Caco-2 (cell line): ENCODE data around the gene ZNF683. TPM values are rescaled to one million over a fixed set of nuclear protein-coding genes. Genes with fewer than 3 reads are reported as not detected.

Source experiments
- BruUV-seq: library from RNA; stranded (reverse); fragments of 400-500 nt; replicated peaks from 2 replicates; lab custom pipeline; 2021; lab: Mats Ljungman, UMichigan
- CTCF ChIA-PET: fragments of 300-600 bp; sonication (Branson Sonifier 250); formaldehyde crosslinking; loops from one replicate; lab custom pipeline; 2022; ENCODE audit warnings: antibody characterized with exemption; lab: Charles Lee
- POLR2A ChIA-PET: fragments of 300-600 bp; sonication (Branson Sonifier 250); formaldehyde crosslinking; loops from one replicate; lab custom pipeline; 2022; ENCODE audit warnings: antibody characterized with exemption; lab: Charles Lee
- DNase-seq, 2 experiments: peaks; one replicate each; pipeline versions ENCODE4 v3.0.0 to v3.0.0-alpha.2; 2020 to 2022
- H3K27me3 ChIP-seq: replicated peaks from 2 replicates; pipeline ENCODE4 v1.6.0; 2011; ENCODE audit warnings: low read length; ENCODE audit not compliant: control insufficient read depth, insufficient read depth
- H3K36me3 ChIP-seq: 2 replicates; pipeline ENCODE4 v1.5.1; 2011; ENCODE audit warnings: low read length; ENCODE audit not compliant: control insufficient read depth, insufficient read depth
- H3K4me1 ChIP-seq: fragments of 250-450 bp; sonication (Bioruptor Pico); 2 replicates; pipeline ENCODE4 v1.5.1; 2020; ENCODE audit warnings: mild to moderate bottlenecking
- H3K4me3 ChIP-seq: 2 replicates; pipeline ENCODE4 v1.5.1; 2011; ENCODE audit warnings: low read depth, mild to moderate bottlenecking, control low read depth, low read length
- H3K9me3 ChIP-seq: fragments of 250-450 bp; sonication (Bioruptor Pico); 2 replicates; pipeline ENCODE4 v1.5.1; 2020; ENCODE audit warnings: mild to moderate bottlenecking, moderate library complexity
- H3K27ac Mint-ChIP-seq: one replicate; pipeline ENCODE4 v1.8.0; 2022; ENCODE audit warnings: mixed read lengths; ENCODE audit not compliant: unreplicated experiment
- H3K27me3 Mint-ChIP-seq: one replicate; pipeline ENCODE4 v1.8.0; 2022; ENCODE audit warnings: mixed read lengths; ENCODE audit not compliant: insufficient read depth, unreplicated experiment
- H3K36me3 Mint-ChIP-seq: one replicate; pipeline ENCODE4 v1.8.0; 2022; ENCODE audit warnings: mild to moderate bottlenecking, mixed read lengths; ENCODE audit not compliant: insufficient read depth, unreplicated experiment
- H3K4me1 Mint-ChIP-seq: one replicate; pipeline ENCODE4 v1.8.0; 2022; ENCODE audit warnings: low read depth, mixed read lengths; ENCODE audit not compliant: unreplicated experiment
- H3K4me3 Mint-ChIP-seq: one replicate; pipeline ENCODE4 v1.8.0; 2022; ENCODE audit warnings: mild to moderate bottlenecking, moderate library complexity, mixed read lengths; ENCODE audit not compliant: unreplicated experiment
- H3K9me3 Mint-ChIP-seq: one replicate; pipeline ENCODE4 v1.8.0; 2022; ENCODE audit warnings: mixed read lengths; ENCODE audit not compliant: unreplicated experiment
- intact Hi-C: fragments of 100-400 bp; cut with micrococcal nuclease; formaldehyde crosslinking; loops from one replicate; pipeline ENCODE4 v1.10.0; 2022; ENCODE audit not compliant: unreplicated experiment
- total RNA-seq: library from RNA; stranded (reverse); gene quantifications from 2 replicates; pipeline ENCODE4 v1.2.3, GENCODE V29; 2022
- TF ChIP-seq, protein P1 (sequence below), 2 experiments: fragments of 200-600 bp in 1 of 2; IDR thresholded peaks; 1 replicate in 1 of 2; 2 replicates in 1 of 2; pipeline versions ENCODE4 v1.5.1 to v1.8.0; 2011 to 2022; ENCODE audit warnings: antibody characterized with exemption in 1 of 2, control low read depth in 1 of 2, inconsistent platforms in 1 of 2, low read depth in 1 of 2, low read length in 1 of 2, mild to moderate bottlenecking in 1 of 2, moderate library complexity in 1 of 2; ENCODE audit not compliant: insufficient read depth in 1 of 2, severe bottlenecking in 1 of 2, unreplicated experiment in 1 of 2

ZNF683 gene
- total RNA-seq, 1 experiment from 2014 or later: not detected

GRCh38 chr1:26320896-26321295 is 51.7 kb downstream of the ZNF683 start:
- Mint-ChIP-seq H3K4me3 (no peak overlapping the region), H3K9me3 (no peaks in the 10 kb centered on the region), H3K27me3 (no peaks in the 10 kb centered on the region), H3K36me3 (peaks cover 79% of the 10 kb centered on the region), H3K27ac (no peak overlapping the region), H3K4me1 (no peaks in the 10 kb centered on the region)
- Histone ChIP-seq H3K27me3 (no peaks in the 10 kb centered on the region), H3K36me3 (no peaks in the 10 kb centered on the region), H3K4me3 (no peak overlapping the region), H3K9me3 (no peaks in the 10 kb centered on the region), H3K4me1 (no peaks in the 10 kb centered on the region)
- ChIA-PET CTCF (interaction anchor here (0.6 to 1.3 kb wide), 2 partner anchors 36 to 62 kb away, joined by 3 to 8 read pairs; no protein-coding TSS in a partner anchor), POLR2A (no interaction called here)
- TF ChIP-seq, protein P1, sequence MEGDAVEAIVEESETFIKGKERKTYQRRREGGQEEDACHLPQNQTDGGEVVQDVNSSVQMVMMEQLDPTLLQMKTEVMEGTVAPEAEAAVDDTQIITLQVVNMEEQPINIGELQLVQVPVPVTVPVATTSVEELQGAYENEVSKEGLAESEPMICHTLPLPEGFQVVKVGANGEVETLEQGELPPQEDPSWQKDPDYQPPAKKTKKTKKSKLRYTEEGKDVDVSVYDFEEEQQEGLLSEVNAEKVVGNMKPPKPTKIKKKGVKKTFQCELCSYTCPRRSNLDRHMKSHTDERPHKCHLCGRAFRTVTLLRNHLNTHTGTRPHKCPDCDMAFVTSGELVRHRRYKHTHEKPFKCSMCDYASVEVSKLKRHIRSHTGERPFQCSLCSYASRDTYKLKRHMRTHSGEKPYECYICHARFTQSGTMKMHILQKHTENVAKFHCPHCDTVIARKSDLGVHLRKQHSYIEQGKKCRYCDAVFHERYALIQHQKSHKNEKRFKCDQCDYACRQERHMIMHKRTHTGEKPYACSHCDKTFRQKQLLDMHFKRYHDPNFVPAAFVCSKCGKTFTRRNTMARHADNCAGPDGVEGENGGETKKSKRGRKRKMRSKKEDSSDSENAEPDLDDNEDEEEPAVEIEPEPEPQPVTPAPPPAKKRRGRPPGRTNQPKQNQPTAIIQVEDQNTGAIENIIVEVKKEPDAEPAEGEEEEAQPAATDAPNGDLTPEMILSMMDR (IDR thresholded peaks at IDR 0.05; ENCODE audit: insufficient read depth in 1 of 2, low read depth in 1 of 2, low read length in 1 of 2, severe bottlenecking in 1 of 2, unreplicated experiment in 1 of 2): no peak
- BruUV-seq: no TSS peak
- intact Hi-C loops: loop anchor here (1.0 kb wide), 2 partner anchors 36 to 46 kb away; no protein-coding TSS in a partner anchor
- no peak for DNase-seq

DNA sequence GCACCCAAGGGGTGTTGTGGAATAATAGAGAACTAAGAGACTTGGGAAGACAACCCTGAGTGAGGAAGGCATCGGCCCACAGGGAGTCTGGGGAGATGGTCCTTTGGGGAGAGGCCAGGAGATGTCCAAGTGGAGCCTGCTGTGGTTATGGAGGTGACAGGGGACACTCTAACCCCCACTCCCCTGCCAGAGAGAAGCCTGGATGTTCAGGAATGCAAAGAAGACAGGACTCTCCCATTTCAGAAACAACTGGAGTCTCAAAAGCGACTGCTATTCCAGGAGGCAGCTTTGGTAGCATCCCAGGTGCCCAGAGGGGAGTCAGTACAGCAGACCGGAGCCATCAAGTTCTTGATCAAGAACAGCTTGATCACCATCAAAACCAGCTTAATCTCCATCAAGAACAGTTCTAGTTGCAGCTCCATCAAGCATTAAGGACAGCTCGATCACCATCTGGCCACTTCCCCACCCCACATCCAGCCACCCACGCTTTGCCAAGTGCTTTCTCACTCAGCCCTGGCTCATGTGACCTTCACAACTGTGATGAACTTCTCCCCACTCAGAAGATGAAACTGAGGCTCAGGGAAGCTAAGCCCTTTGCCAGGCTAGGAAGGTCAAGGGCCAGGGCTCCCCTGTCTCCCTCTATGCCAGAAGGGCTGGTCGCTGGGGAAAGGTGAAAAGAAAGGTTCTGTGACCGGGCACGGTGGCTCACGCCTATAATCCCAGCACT is 54.0 kb downstream of the ZNF683 start:
- H3K27me3 ChIP-seq: no peaks in the 10 kb centered on the region
- Mint-ChIP-seq H3K27ac (no peak overlapping the region), H3K27me3 (no peaks in the 10 kb centered on the region), H3K36me3 (peaks cover 60% of the 10 kb centered on the region), H3K4me1 (no peaks in the 10 kb centered on the region), H3K9me3 (no peaks in the 10 kb centered on the region), H3K4me3 (no peak overlapping the region)
- BruUV-seq: no TSS peak
- no peaks in the 10 kb centered on the region for H3K4me1 ChIP-seq
- no peaks in the 10 kb centered on the region for H3K9me3 ChIP-seq
- no peaks in the 10 kb centered on the region for H3K36me3 ChIP-seq
- DNase-seq: no peak
- TF ChIP-seq, protein P1 (IDR thresholded peaks at IDR 0.05; ENCODE audit: insufficient read depth in 1 of 2, low read depth in 1 of 2, low read length in 1 of 2, severe bottlenecking in 1 of 2, unreplicated experiment in 1 of 2): no peak
- H3K4me3 ChIP-seq: no peak overlapping the region
- intact Hi-C loops: no loop called here
- ChIA-PET CTCF (interaction anchor here (0.6 kb wide), 1 partner anchor 53 kb away, joined by 4 read pairs; no protein-coding TSS in a partner anchor), POLR2A (interaction anchor here (1.1 kb wide), 1 partner anchor 11 kb away, joined by 5 read pairs; no protein-coding TSS in a partner anchor)

DNA sequence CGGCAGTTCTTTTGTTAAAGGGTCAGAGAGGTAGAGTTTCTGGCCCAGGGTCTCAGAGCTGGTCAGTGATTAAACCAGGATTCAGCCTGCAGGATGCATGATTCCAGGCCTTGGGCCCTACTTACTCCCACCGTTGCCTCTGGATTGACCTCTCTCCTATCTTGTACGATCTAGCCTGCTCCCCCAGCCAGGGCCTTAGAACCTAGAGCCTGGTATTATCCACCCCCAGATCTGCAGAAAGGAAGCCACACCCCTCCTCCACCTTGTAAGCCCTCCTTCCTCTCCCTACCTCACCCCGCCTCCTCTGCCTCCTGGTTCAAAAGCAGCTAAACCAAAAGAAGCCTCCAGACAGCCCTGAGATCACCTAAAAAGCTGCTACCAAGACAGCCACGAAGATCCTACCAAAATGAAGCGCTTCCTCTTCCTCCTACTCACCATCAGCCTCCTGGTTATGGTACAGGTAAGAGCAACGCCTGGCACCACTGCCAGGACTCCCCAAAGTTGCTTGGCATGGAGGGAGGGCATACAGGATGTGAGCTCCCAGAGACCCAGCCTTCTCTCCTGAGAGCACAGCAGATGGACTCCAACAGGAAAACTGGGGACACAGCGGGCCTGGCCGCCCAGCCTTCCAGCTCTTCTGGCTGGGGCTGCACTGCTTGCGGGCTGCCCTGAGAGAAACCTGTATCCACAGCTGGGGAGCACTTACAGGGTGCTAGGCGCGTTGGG is 54.8 kb downstream of the ZNF683 start, which contains the start of gene CD52:
Gene CD52, plus strand, starts transcription at position 347 of the 726 bp plus-strand sequence. Its CDS starts 60 bp downstream, at position 407.
- H3K4me3 Mint-ChIP-seq: no peak within 1 kb of the TSS
- no peaks in the 10 kb centered on the region for H3K27me3 Mint-ChIP-seq
- Histone ChIP-seq H3K9me3 (no peaks in the 10 kb centered on the region), H3K4me1 (no peaks in the 10 kb centered on the region), H3K4me3 (no peak within 1 kb of the TSS), H3K27me3 (no peaks in the 10 kb centered on the region), H3K36me3 (no peaks in the 10 kb centered on the region)
- BruUV-seq: no TSS peak
- ChIA-PET CTCF (interaction anchor here (0.6 kb wide), 1 partner anchor 53 kb away, joined by 4 read pairs; no protein-coding TSS in a partner anchor), POLR2A (interaction anchor here (0.8 to 1.1 kb wide), 2 partner anchors 10 to 33 kb away, joined by 5 read pairs; no protein-coding TSS in a partner anchor)
- no peaks in the 10 kb centered on the region for H3K9me3 Mint-ChIP-seq
- peaks cover 53% of the 10 kb centered on the region for H3K36me3 Mint-ChIP-seq
- no peaks in the 10 kb centered on the region for H3K4me1 Mint-ChIP-seq
- H3K27ac Mint-ChIP-seq: no peak within 1 kb of the TSS
- TF ChIP-seq, protein P1 (IDR thresholded peaks at IDR 0.05; ENCODE audit: insufficient read depth in 1 of 2, low read depth in 1 of 2, low read length in 1 of 2, severe bottlenecking in 1 of 2, unreplicated experiment in 1 of 2): no peak
- intact Hi-C loops: no loop called here
- DNase-seq: no peak
